Loucy (cell line): ENCODE data around the gene RPS16.

Experiments
- EZH2phosphoT487 ChIP-seq: fragments of 200-600 bp; IDR thresholded peaks from 2 replicates; pipeline ENCODE4 v1.6.1; 2018; ENCODE audit warnings: antibody characterized with exemption, mild to moderate bottlenecking, moderate library complexity, borderline replicate concordance
- TF ChIP-seq, protein P1 (sequence below): fragments of 200-600 bp; sonication (generic); conservative IDR thresholded peaks from 2 replicates; pipeline ENCODE4 v1.5.1; 2014; ENCODE audit warnings: mild to moderate bottlenecking, antibody characterized with exemption, low read length

DNA sequence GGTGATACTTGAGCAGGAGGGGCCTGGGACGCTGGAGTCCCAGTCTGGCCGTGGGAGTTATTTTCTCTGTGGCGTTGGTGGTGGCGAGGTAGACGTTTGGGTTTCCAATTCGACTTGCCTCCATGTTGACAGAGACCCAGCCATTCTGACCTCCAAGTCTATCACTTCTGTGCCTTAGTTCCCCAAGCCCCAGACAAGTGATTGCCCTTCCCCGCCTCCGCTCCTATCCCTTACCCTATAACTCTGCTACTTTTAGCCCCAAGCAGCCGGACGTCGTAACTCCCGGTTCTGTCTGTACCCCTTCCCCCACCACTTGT lies 45.4 kb upstream of the RPS16 start:
- TF ChIP-seq, protein P1, sequence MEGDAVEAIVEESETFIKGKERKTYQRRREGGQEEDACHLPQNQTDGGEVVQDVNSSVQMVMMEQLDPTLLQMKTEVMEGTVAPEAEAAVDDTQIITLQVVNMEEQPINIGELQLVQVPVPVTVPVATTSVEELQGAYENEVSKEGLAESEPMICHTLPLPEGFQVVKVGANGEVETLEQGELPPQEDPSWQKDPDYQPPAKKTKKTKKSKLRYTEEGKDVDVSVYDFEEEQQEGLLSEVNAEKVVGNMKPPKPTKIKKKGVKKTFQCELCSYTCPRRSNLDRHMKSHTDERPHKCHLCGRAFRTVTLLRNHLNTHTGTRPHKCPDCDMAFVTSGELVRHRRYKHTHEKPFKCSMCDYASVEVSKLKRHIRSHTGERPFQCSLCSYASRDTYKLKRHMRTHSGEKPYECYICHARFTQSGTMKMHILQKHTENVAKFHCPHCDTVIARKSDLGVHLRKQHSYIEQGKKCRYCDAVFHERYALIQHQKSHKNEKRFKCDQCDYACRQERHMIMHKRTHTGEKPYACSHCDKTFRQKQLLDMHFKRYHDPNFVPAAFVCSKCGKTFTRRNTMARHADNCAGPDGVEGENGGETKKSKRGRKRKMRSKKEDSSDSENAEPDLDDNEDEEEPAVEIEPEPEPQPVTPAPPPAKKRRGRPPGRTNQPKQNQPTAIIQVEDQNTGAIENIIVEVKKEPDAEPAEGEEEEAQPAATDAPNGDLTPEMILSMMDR, result no peak
- TF ChIP-seq EZH2phosphoT487, result no peak
